Measurements from ENCODE around the gene ATP9A.

- TF ChIP-seq POLR2AphosphoS5 (IDR thresholded peaks at IDR 0.05; ENCODE audit: low read length) (no peak), EZH2 (IDR thresholded peaks at IDR 0.05; ENCODE audit: borderline replicate concordance, control insufficient read depth, low read depth, low read length) (no peak), ATF7 (IDR thresholded peaks at IDR 0.05; ENCODE audit: low read depth) (no peak), PAX8 (IDR thresholded peaks at IDR 0.05) (no peak), POLR2A (IDR thresholded peaks at IDR 0.05; ENCODE audit: low read depth, low read length) (no peak), HCFC1 (IDR thresholded peaks at IDR 0.05; ENCODE audit: low read length) (no peak), EP300 (IDR thresholded peaks at IDR 0.05; ENCODE audit: borderline replicate concordance in 1 of 2, control insufficient read depth in 1 of 2, low read depth in 2 of 2, low read length in 2 of 2) (no peak), ZNF24 (IDR thresholded peaks at IDR 0.05) (no peak), FOXM1 (IDR thresholded peaks at IDR 0.05; ENCODE audit: low read depth, low read length) (no peak), NRF1 (conservative IDR thresholded peaks at IDR 0.05; ENCODE audit: low read depth, low read length) (no peak)
- TF ChIP-seq, protein P1, sequence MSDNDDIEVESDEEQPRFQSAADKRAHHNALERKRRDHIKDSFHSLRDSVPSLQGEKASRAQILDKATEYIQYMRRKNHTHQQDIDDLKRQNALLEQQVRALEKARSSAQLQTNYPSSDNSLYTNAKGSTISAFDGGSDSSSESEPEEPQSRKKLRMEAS (IDR thresholded peaks at IDR 0.05; ENCODE audit: low read depth, low read length), result no peak
- TF ChIP-seq, protein P2, sequence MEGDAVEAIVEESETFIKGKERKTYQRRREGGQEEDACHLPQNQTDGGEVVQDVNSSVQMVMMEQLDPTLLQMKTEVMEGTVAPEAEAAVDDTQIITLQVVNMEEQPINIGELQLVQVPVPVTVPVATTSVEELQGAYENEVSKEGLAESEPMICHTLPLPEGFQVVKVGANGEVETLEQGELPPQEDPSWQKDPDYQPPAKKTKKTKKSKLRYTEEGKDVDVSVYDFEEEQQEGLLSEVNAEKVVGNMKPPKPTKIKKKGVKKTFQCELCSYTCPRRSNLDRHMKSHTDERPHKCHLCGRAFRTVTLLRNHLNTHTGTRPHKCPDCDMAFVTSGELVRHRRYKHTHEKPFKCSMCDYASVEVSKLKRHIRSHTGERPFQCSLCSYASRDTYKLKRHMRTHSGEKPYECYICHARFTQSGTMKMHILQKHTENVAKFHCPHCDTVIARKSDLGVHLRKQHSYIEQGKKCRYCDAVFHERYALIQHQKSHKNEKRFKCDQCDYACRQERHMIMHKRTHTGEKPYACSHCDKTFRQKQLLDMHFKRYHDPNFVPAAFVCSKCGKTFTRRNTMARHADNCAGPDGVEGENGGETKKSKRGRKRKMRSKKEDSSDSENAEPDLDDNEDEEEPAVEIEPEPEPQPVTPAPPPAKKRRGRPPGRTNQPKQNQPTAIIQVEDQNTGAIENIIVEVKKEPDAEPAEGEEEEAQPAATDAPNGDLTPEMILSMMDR (IDR thresholded peaks at IDR 0.05 in 2 of 3, conservative IDR thresholded peaks at IDR 0.05 in 1 of 3; ENCODE audit: control insufficient read depth in 2 of 3, extremely low read depth in 1 of 3, insufficient read depth in 1 of 3, low read depth in 3 of 3, low read length in 3 of 3), result no peak
These were observed 35.1 kb downstream of the ATP9A start for GRCh38 chr20:51733070-51733469.

Data from GM12878 (cell line).